Caki2 (cell line): ENCODE results near the gene IL22RA1. TPM values are rescaled to one million over a fixed set of nuclear protein-coding genes. Genes with fewer than 3 reads are reported as not detected.
A peak's percentile ranks its signal among the peaks of the same experiment; 100 is the strongest.

Experiments used
- DNase-seq: peaks from one replicate; pipeline ENCODE4 v3.0.0-alpha.2; 2015; ENCODE audit warnings: low read depth
- in situ Hi-C: cut with HindIII; loops from 2 replicates; pipeline ENCODE4 v1.10.0; 2016; ENCODE audit warnings: low sequenced_read_pairs, low pct_unique_long_range_greater_than_20kb, mixed read lengths
- total RNA-seq: library from RNA; depleted of rRNA; stranded (reverse); fragments of >200 nt; shearing (Covaris generic); gene quantifications from 2 replicates; pipeline ENCODE4 v1.2.3, GENCODE V29; 2014; ENCODE audit warnings: low replicate concordance

Gene IL22RA1
- total RNA-seq, 1 experiment from 2014 or later = 0.68 TPM

DNA sequence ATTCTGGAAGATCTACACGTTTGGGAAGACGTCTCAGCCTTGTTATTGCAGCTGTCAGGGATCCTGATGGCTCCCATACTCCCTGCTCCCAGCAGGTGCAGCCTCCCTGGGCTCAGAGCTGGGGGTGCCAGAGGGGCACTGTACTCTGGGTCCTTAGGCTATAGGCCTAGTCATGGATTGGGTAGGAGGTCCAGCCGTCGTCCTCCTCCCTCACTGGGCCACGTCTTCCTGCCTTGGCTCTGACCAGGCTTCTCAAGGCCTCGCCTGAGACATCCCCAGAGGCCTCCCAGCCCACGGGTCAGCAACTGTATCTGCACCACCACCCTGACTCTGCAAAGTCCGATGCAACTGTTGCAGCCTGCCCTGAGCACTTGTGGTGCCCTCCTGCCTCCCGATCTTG lies 49.2 kb downstream of the IL22RA1 start:
- in situ Hi-C loops = no loop called here
- DNase-seq = no peak

- no peak for DNase-seq
- in situ Hi-C loops = no loop called here
Observed at GRCh38 chr1:24092979-24093378, 50.0 kb downstream of the IL22RA1 start.

DNA sequence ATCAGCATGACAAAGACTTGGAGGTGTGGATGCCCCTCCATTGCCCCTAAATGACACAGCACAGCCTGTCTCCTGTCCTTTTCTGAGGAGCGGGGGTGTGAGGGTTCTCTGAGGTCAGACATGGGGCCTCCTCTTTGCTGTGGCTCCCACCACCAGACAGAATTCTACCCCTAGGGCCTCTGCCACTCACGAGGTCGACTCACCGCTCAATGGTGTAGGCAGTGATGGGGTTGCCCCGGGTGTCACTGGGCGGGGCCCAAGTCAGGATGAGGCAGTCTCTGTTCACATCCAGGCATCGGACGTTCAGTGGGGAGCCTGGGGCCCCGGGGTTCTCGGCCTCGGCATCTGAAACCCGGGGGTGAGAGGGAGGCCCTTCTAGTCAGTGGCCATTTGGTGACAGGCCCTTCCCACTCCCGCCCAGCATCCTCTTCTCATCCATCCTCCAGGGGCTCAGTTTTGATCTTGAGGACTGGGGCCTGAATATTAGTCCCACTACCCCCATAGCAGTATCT lies 50.9 kb downstream of the IL22RA1 start:
- DNase-seq = no peak
- in situ Hi-C loops = no loop called here

DNA sequence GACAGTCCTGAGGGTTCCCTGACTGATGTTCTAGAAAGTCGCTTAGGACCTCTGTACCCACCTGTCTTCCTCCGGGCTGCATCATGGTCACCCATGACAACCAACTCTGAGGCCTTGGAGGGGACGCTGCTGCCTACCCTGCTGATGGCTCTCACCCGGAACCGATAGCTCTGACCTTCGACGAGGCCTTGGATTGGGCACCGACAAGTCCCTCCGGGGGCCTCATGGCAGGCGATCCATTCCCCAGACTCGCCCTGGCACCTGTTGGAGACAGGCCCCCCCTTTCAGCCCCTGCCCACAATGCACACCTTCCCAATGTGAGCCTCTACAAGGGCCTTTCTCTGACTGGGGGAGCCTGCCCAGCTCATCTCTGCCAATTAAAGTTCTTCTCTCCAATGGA lies 52.2 kb downstream of the IL22RA1 start:
- in situ Hi-C loops = no loop called here
- no peak for DNase-seq

GRCh38 chr1:24089743-24090555 lies 53.0 kb downstream of the IL22RA1 start:
- DNase-seq = no peak
- in situ Hi-C loops = no loop called here

GRCh38 chr1:24089027-24089742 lies 53.8 kb downstream of the IL22RA1 start:
- no peak for DNase-seq
- in situ Hi-C loops = no loop called here

GRCh38 chr1:24086466-24086865 lies 56.5 kb downstream of the IL22RA1 start:
- in situ Hi-C loops = no loop called here
- no peak for DNase-seq

- no peak for DNase-seq
- in situ Hi-C loops = no loop called here
Observed at GRCh38 chr1:24085546-24085945, 57.4 kb downstream of the IL22RA1 start.

GRCh38 chr1:24085007-24085406 lies 57.9 kb downstream of the IL22RA1 start:
- DNase-seq = no peak
- in situ Hi-C loops = no loop called here

DNA sequence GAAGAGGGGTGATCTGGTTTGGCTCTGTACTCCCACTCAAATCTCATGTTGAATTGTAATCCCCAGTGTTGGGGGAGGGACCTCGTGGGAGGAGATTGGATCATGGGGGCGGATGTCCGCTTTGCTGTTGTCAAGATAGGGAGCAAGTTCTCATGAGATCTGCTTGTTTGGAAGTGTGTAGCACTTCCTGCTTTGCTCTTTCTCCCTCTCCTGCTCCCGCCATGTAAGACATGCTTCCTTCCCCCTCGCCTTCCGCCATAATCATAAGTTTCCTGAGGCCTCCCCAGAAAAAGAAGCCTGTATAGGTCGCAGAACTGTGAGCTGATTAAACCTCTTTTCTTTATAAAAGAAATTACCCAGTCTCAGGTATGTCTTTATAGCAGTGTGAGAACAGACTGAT lies 58.9 kb downstream of the IL22RA1 start:
- in situ Hi-C loops = no loop called here

DNA sequence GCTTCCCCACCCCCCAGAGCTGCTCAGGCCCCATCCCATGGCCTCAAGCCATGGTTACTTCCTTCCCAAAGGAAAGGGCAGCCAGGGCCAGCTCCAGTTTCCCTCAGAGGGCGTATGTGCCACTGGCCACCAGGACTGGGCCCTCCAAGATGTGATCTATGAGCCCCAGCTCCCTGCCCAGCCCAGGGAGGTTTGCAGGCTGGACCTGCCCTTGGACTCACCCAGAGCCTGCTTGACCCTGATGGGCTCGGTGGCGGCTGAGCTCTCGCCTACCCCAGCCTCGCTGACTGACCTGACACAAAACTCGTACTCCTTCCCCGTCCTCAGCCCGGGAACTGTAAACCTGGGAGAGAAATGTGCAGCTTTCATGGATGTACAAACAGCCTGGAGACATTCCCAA lies 60.6 kb downstream of the IL22RA1 start:
- no peak for DNase-seq
- in situ Hi-C loops = no loop called here

More for the DNA sequence above, 58.9 kb downstream of the IL22RA1 start:
- no peak for DNase-seq

DNA sequence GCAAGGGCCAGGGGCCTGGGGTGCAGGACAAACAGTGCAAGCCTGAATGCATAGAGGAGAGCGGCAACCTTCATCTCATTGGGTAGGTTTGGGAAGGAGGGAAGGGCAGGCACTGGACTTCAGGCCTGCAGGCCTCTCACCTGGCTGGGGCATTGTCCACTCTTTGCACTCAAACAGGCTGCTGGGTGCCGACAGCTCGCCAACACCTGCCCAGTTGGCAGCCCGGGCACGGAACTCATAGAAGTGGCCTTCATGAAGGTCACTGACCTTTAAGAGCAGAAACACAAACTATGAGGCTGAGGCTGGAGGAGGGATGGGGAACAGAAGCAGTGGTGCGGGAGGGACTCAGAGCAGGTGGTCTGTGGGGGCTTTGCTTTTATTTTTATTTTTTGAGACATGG lies 61.8 kb downstream of the IL22RA1 start:
- in situ Hi-C loops = no loop called here
- DNase-seq = no peak

- DNase-seq = no peak
- in situ Hi-C loops = no loop called here
Observed at GRCh38 chr1:24080131-24080530, 62.8 kb downstream of the IL22RA1 start.

- in situ Hi-C loops = no loop called here
- no peak for DNase-seq
Observed at GRCh38 chr1:24077278-24077978, 65.5 kb downstream of the IL22RA1 start.

DNA sequence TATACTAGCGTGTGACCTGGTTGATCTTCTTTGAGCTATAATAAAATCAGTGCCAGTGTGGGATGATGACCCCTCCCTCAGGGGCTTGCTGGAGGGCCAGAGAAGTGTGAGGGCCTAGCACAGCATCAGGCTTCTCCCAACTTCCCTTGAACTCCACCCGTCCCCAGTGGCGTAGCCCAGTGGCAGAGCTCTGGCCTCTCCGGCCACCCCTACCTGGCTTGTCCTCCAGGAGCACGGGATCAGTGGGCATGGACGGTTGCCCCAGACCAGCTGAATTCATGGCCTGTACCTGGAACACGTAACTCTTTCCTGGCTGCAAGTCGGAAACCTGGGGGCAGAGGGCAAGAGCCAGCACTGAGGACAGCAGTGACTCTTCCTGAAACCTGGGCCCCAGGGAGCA lies 67.0 kb downstream of the IL22RA1 start:
- in situ Hi-C loops = no loop called here
- no peak for DNase-seq

DNA sequence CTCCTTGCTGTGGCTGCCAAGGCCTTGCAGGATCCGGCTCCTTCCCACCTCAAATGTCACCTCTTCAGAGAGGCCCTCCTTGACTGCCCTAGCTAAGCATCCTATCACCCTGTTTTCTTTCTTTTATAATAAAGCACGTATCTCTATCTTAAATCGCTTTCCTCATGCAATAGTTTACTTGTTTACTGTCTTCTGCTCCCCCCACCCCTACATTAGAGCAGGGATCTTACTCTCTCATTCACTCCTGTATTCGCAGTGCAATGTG lies 67.4 kb downstream of the IL22RA1 start:
- in situ Hi-C loops = no loop called here

GRCh38 chr1:24074817-24075589 lies 67.9 kb downstream of the IL22RA1 start:
- peak; percentile 4 for DNase-seq
- in situ Hi-C loops = no loop called here

More for the DNA sequence above, 67.4 kb downstream of the IL22RA1 start:
- no peak for DNase-seq

- no peak for DNase-seq
- in situ Hi-C loops = no loop called here
Observed at GRCh38 chr1:24074196-24074595, 68.7 kb downstream of the IL22RA1 start.
